HG03342 (cell line): ENCODE data around the gene NHLH2.

Source experiments
- ATAC-seq: cut with Tn5 transposase; IDR thresholded peaks from one replicate; pipeline ENCODE4 v1.9.1; 2021; ENCODE audit warnings: mild to moderate bottlenecking, moderate library complexity; ENCODE audit not compliant: unreplicated experiment

The NHLH2 gene

GRCh38 chr1:115838431-115839028 lies 2.4 kb downstream of the NHLH2 start:
- ATAC-seq: no peak

DNA sequence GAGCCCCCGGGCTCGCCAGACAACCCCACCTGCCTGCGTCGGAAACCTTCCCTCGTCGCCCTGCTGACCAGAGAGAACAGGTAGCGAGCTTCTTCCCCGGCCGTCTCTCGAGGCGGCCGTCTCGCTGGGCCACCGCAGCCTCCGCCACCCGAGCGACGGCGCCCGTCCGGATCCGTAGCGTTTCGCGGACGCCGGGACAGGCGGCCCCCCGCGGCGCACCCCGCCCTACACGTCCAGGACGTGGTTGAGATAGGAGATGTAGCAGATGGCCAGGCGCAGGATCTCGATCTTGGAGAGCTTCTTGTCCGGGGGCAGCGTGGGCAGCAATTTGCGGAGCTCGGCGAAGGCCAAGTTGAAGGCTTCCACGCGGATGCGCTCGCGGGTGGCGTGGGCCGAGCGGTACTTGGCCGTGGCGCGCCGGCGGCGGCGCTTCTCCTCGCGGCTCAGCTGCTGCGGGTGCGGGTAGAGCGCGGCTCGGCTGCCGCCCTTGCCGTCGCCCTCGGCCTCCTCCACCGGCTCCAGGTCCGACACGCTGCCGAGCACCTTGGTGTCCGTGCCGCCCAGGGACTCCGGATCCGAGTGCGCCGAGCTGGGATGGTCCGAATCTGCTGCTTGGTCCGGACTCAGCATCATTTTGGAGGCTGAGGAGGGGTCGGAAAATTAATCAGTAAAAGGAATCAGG lies 3.0 kb downstream of the NHLH2 start:
- ATAC-seq: no peak

GRCh38 chr1:115837341-115837739 lies 3.6 kb downstream of the NHLH2 start:
- ATAC-seq: no peak

DNA sequence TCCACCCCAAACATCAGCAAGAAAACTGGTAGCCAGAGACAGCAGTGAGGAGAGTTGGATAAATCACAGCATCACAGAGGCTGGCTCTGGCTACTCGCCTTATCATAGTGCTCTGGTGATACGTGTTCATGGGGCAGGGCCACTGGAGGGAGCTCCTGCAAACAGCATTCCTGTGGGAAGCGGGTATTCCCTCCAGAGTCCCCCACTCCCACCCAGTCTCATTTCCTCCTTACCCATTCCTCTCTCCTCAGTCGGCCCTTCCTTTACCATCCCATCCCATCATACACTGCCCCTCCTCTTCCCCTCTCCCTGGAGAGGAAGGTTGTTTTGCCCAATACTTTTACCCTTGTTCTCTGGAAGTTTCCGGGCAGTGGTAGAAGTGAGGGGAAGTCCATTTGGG lies 7.1 kb downstream of the NHLH2 start:
- ATAC-seq: no peak

- no peak for ATAC-seq
Observed at GRCh38 chr1:115832651-115833050, 8.3 kb downstream of the NHLH2 start.

GRCh38 chr1:115830963-115831362 lies 10.0 kb downstream of the NHLH2 start:
- ATAC-seq: no peak

GRCh38 chr1:115829947-115830346 lies 11.0 kb downstream of the NHLH2 start:
- ATAC-seq: no peak

DNA sequence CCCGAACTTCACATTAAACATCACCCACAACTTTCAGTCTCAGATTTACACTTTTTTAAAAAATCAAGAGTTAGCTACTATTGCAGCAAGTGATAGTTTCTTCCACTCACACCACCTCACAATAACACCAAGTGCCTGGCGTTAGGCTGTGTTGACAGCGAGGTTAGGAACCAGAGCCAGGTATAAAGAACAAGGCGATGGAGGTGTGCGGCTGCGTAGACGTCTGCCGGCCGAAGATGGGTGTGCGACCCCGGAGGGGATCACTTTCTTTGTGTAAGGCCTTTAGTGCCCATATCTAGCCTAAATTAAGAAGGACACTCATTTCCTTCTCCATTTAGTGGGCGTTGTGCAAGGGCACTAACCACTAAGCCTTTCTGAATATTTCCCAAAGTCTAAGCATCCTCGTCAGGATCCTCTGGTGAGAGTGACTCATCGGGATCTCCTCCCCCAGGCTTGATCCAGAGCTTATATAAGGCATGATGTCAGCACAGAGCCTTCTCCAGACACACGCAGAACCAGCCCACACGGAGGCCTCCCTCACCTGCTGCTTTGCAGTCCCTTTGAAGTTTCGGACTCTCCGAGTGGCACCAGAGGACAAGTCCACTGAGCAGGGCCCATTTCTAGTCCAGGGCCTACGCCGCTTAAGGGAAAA lies 11.8 kb downstream of the NHLH2 start:
- ATAC-seq: no peak

DNA sequence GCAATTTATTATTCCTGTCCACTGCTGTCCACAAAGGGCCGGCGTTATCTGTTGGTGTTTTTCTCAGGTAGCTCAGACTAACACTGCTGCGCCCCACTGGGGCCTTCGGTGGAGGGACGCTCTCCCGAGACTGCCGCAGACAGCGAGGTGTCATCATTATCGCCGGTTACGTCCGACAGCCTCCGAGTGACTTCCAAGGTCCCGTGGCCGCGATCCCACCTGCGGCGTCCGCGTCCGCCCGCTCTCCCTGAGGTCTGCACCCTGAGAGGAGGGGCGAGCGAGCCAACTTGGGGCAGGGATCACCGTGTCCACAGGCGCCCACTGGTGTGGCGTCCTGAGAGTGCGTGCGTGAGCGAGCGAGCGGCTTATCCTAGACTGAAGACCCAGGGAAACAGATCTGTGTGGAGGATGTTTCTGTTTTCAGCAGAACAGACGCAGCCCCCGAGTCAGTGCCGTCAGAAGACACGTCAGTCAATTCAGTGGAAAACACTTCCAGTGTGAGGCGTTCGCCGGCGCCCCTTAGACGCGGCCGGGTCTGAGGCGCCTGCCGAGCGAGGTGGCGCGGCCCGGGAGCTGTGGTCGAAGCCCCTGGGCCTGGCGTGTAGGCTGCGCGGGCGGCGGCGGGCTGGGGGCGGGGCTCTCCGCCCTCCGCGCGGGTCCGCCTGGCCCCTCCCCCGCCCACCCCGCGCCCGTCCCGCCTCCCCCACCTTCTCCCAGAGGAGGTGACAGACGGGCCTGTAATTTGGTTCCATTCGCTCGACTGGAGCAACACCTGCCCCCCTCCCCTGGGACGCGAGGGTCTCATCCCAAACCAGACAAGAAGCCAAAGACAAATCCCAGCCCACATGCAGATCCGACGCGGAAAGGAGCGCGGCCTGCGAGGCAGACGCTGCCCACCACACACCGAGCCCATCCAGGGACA lies 12.6 kb downstream of the NHLH2 start:
- ATAC-seq: no peak

DNA sequence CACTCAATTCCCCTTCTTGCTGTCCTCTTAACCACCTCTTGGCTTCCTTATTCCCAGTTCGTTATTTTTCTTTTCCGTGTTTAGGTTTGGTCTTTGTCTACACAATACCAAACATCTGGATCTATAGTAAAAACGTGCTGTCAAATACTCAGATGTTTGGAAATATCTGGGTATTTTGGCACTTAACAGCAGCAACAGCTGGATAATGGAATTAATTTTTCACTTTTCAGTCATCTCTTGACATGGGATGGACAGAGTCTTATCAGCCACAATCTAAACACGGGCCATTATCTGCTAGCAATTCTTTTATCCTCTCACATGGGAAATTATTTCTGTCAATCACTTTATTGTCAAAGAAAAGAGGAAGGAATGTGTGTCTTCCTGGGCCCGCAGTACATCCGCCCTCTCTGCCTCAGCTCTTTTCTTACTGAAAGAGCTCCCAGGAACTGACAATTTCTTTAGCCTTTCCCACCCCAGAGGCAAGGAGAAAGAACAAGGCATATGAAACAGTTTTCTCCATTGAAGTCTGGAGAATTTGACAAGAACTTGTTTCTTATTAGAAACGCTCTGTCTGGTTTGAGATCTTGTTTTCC lies 13.4 kb downstream of the NHLH2 start:
- no peak for ATAC-seq

DNA sequence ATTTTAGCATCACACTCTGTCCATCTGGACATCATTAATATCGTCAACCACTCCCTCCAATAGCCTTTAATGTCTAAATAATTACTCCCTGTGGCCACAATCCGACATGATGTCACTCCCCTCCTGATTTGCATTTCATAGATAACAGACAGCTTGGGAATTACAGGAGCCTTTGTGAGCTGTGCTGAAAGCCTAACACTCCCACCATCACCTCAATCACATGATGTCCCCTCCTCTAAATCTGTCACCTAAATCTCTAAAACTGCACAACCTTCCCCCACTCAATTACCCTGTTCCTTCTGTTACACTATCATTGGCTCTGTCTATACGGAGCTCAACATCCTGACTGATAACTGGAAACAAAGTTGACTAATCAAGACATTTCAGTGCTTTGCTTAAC lies 14.3 kb downstream of the NHLH2 start:
- no peak for ATAC-seq

DNA sequence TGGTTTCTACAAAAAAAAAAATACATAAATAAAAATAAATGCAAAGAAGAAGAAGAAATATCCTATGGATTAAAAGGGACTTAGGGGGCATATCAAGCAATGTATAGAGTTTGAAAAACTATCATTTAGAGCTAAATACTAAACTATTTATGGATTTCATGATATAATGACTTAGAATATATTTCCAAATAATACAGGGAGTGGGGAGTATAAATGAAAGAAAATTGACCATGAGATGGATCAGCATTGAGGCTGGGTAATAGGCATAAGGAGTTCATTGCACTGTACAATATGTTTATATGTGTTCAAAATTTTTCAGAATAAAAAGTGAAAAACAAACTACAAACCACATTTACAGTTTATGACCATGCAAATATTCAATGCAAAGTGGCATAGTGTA lies 18.8 kb downstream of the NHLH2 start:
- no peak for ATAC-seq

GRCh38 chr1:115815694-115816093 lies 25.2 kb downstream of the NHLH2 start:
- no peak for ATAC-seq

- no peak for ATAC-seq
Observed at GRCh38 chr1:115814685-115815398, 26.1 kb downstream of the NHLH2 start.

DNA sequence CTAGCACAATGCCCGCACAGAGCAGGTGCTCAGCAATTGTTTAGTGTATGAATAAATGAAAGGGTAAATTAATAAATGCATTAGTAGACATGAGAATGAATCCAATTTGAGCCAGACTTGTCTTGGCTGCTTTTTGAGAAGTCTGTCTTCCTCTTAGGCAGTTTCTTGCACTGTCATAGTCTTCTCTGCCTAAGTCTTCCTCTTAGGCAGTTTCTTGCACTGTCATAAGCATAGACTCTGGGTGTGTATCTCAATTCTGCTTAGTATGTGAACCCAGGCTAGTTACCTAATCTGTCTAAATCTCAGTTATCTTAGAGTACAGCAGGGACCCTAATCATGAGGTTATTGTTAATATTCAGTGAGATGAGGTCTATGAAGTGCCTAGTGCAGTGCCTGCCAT lies 27.2 kb downstream of the NHLH2 start:
- no peak for ATAC-seq

DNA sequence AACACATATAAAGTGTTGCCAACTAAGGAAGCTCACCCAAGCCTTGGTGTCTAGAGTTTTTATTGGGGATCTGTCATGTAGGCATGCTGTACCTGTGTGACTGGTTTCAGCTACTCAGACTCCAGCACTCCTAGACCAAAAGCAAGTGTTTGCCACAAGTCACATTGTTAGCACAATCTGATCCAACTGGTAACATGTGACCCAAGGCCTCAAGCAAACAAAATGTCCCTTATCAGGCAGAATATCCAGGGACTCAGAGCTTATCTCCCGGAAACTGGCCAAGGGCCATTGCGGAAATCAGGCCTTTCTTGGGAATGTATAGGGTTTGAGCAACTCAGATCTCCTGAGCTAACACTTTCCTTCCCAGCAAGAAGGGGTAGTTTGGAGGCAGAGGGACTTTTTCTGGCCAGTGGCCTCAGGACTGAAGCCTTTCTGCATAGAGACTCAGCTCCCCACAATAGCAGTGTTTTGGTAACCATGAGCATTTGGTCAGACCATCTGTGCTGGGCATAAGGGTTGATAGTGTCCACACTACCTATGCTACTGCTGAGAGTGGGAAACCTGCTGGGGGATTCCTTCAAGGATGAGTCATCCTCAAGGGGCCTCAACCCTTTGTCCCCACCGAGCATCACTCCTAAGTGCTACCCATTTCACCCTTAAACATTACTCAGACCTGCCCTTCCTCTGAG lies 29.6 kb downstream of the NHLH2 start:
- no peak for ATAC-seq

DNA sequence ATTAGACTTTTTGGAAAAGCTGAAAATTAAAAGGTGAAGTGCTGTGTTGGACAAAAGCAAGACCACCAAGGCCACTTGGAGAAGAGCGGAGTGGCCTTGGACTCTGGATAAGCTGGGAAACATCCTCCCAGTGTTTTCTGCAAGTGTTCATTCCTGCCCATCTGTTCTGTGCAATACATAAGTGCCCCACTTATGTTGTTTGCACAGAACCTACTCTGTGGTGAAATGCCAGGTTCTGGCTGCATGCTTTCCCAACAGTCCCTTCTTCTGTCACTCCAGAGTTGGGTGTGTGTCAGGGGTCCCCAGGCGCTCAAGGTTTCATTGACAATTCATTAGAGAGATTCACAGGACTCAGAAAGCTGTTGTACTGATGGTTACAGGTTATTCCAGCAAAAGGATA lies 30.3 kb downstream of the NHLH2 start:
- no peak for ATAC-seq

DNA sequence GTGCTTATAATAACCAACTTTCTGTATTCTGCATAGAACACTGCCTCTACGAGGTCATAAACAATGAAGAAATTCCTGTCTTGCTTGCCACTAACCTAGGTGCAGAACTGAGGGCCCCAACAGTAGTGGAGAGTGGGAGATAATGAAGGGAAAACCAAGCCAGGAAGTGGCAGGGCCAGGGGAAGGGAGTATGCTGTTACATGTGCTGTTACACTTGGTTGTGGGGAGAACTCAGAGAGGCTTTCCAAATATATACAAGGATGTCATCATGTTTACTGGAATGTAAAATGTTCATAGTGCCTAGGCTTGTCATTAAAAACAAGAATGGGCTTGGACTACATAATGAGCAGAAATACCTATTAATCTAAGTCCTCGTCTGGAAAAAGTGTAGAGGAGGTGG lies 31.1 kb downstream of the NHLH2 start:
- no peak for ATAC-seq

DNA sequence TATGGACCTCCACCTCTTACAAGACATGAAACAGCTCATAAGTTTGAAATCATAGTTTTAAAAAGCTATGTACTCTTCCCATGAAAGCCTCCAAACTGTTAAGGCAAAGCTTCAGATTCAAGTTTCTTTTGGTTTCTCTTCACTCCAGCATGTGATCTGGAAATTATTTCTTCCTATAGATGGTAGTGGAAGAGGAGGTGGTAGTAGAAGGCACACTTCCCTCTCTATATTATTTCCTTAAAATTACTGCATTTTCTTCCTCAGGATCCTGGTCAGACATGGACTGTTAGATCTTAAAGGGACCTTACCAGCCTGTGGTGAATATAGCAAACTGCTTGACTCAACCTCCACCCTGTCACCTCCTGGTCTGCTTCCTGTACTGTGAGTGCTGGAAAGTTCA lies 31.9 kb downstream of the NHLH2 start:
- ATAC-seq: no peak

GRCh38 chr1:115807723-115808122 lies 33.2 kb downstream of the NHLH2 start:
- ATAC-seq: no peak
